Right atrium auricular region (tissue), 2 donors: ENCODE results near the gene MTPN. TPM values are rescaled to one million over a fixed set of nuclear protein-coding genes. Genes with fewer than 3 reads are reported as not detected.

Experiments
- DNase-seq: peaks from one replicate; pipeline ENCODE4 v3.0.0-alpha.2; 2019; ENCODE audit warnings: low spot score
- H3K27ac ChIP-seq, 2 donors: fragments of 200-600 bp; sonication (generic); 1 replicate in 1 of 2; 2 replicates in 1 of 2; pipeline ENCODE4 v1.5.1; 2016 to 2019
- H3K27me3 ChIP-seq, 2 donors: fragments of 200-600 bp; sonication (generic); one replicate each; pipeline versions ENCODE4 v1.5.1 to v1.6.0; 2017 to 2019
- H3K36me3 ChIP-seq: fragments of 200-600 bp; sonication (generic); one replicate; pipeline ENCODE4 v1.5.1; 2016
- H3K4me1 ChIP-seq, 2 donors: fragments of 200-600 bp; sonication (generic); one replicate each; pipeline versions ENCODE4 v1.5.1 to v1.6.0; 2017 to 2019
- H3K4me3 ChIP-seq, 2 donors: fragments of 200-600 bp; sonication (generic); 1 replicate in 1 of 2; 2 replicates in 1 of 2; pipeline ENCODE4 v1.5.1; 2017 to 2019; ENCODE audit warnings: mild to moderate bottlenecking in 1 of 2, moderate library complexity in 1 of 2
- H3K9me3 ChIP-seq, 2 donors: fragments of 200-600 bp; sonication (generic); one replicate each; pipeline ENCODE4 v1.5.1; 2019
- total RNA-seq, 2 donors: library from RNA; depleted of rRNA; stranded (reverse); fragments of >200 nt; gene quantifications; one replicate each; pipeline ENCODE4 v1.1.0, GENCODE V29; 2016
- TF ChIP-seq, protein P1 (sequence below), 2 donors: fragments of 200-600 bp; sonication (generic); IDR thresholded peaks; one replicate each; pipeline ENCODE4 v1.5.1; 2019; ENCODE audit warnings: antibody characterized with exemption in 2 of 2

The MTPN gene
- total RNA-seq, 2 donors from 2014 or later = 91.9 to 103 TPM

GRCh38 chr7:135884495-135885232 lies 92.5 kb downstream of the MTPN start:
- Histone ChIP-seq H3K27me3 (no peaks in the 10 kb centered on the region), H3K4me3 (no peak overlapping the region), H3K27ac (peak overlapping the region in 1 of 2 donors; percentile 21), H3K9me3 (no peaks in the 10 kb centered on the region), H3K4me1 (peaks cover 0 to 11% of the 10 kb centered on the region in 2 donors), H3K36me3 (no peaks in the 10 kb centered on the region)
- TF ChIP-seq, protein P1, sequence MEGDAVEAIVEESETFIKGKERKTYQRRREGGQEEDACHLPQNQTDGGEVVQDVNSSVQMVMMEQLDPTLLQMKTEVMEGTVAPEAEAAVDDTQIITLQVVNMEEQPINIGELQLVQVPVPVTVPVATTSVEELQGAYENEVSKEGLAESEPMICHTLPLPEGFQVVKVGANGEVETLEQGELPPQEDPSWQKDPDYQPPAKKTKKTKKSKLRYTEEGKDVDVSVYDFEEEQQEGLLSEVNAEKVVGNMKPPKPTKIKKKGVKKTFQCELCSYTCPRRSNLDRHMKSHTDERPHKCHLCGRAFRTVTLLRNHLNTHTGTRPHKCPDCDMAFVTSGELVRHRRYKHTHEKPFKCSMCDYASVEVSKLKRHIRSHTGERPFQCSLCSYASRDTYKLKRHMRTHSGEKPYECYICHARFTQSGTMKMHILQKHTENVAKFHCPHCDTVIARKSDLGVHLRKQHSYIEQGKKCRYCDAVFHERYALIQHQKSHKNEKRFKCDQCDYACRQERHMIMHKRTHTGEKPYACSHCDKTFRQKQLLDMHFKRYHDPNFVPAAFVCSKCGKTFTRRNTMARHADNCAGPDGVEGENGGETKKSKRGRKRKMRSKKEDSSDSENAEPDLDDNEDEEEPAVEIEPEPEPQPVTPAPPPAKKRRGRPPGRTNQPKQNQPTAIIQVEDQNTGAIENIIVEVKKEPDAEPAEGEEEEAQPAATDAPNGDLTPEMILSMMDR (IDR thresholded peaks at IDR 0.05) = no peak
- no peak for DNase-seq

GRCh38 chr7:135879233-135879632 lies 97.9 kb downstream of the MTPN start:
- no peaks in the 10 kb centered on the region for H3K27me3 ChIP-seq
- no peaks in the 10 kb centered on the region for H3K9me3 ChIP-seq
- TF ChIP-seq, protein P1 (IDR thresholded peaks at IDR 0.05) = no peak
- H3K27ac ChIP-seq = no peak overlapping the region
- H3K36me3 ChIP-seq = no peaks in the 10 kb centered on the region
- no peak overlapping the region for H3K4me3 ChIP-seq
- DNase-seq = no peak
- peaks cover 0 to 4% of the 10 kb centered on the region in 2 donors for H3K4me1 ChIP-seq

DNA sequence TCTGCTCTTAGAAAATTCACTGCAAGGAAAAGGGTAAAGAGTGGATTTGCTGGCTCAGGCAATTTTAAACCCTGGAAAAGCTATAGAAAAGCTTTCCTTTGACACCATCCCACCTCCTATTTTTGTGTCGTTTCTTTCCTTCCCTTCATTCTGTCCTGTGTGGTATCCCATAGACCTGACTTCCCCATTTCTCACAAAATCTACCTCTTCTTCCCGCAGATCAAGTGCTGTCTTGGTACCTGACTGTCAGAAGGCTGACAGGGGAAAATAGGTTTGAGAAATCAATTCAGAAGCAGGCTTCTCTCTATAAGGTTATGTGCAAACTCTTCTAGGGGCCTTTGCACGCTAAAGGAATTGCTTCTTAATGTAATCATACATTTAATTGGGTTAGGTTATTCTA lies 98.9 kb downstream of the MTPN start:
- DNase-seq = no peak
- Histone ChIP-seq H3K4me1 (no peaks in the 10 kb centered on the region), H3K9me3 (no peaks in the 10 kb centered on the region), H3K4me3 (no peak overlapping the region), H3K27me3 (no peaks in the 10 kb centered on the region), H3K36me3 (no peaks in the 10 kb centered on the region), H3K27ac (no peak overlapping the region)
- TF ChIP-seq, protein P1 (IDR thresholded peaks at IDR 0.05) = no peak

DNA sequence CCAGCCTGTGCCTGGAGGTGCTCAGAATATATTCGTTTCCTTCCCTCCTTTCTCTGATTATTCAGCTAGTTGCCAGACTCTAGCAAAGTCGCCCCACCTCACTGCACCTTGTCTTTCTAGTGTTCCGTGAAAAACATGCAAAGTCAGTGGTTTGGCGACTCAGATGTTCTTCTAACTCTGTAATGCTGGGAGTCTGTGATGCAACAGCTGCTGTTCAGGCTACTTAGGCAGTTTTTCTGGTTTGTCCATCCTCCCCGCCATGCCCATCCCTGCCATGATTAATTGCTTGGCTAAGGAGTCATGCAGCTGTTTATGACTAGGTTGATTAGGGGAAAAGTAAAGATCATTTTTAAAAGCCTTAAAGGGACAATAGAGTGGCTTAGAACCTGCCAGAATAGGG lies 99.4 kb downstream of the MTPN start:
- DNase-seq = no peak
- Histone ChIP-seq H3K36me3 (no peaks in the 10 kb centered on the region), H3K27me3 (no peaks in the 10 kb centered on the region), H3K27ac (no peak overlapping the region), H3K4me3 (no peak overlapping the region), H3K9me3 (no peaks in the 10 kb centered on the region), H3K4me1 (no peaks in the 10 kb centered on the region)
- TF ChIP-seq, protein P1 (IDR thresholded peaks at IDR 0.05) = no peak

Other genes with a start within 250 kb of the MTPN start
- gene SLC13A4, start 249.2 kb downstream of the MTPN start, total RNA-seq = under 1 TPM in 1 of 2 donors, not detected in 1; 0.12 TPM
- 1 to 10 TPM; 4.0 to 5.9 TPM for gene FAM180A, start 228.5 kb downstream of the MTPN start, total RNA-seq